Body of pancreas (tissue), 4 donors: Measurements from ENCODE around the gene UBR4. TPM values are rescaled to one million over a fixed set of nuclear protein-coding genes. Genes with fewer than 3 reads are reported as not detected.
A peak's percentile ranks its signal among the peaks of the same experiment; 100 is the strongest.

Experiments used
- ATAC-seq: fragments of 150-250 bp; one replicate; pipeline ENCODE4 v1.9.1; 2016
- DNase-seq, 4 donors: peaks; one replicate each; pipeline ENCODE4 v3.0.0-alpha.2; 2019
- H3K27ac ChIP-seq, 4 donors: fragments of 200-600 bp; sonication (generic); 1 replicate in 3 of 4; 2 replicates in 1 of 4; pipeline versions ENCODE4 v1.5.1 to v1.6.1; 2016 to 2019; ENCODE audit warnings: mild to moderate bottlenecking in 1 of 4, mixed read lengths in 1 of 4, moderate library complexity in 1 of 4
- H3K27me3 ChIP-seq, 2 donors: fragments of 200-600 bp; sonication (generic); one replicate each; pipeline ENCODE4 v1.6.0; 2016; ENCODE audit warnings: mild to moderate bottlenecking in 1 of 2
- H3K36me3 ChIP-seq, 2 donors: fragments of 200-600 bp; sonication (generic); replicated peaks in 1 of 2; 2 replicates each; pipeline ENCODE4 v1.5.1; 2016; ENCODE audit warnings: low read depth in 2 of 2; ENCODE audit not compliant: insufficient read depth in 1 of 2
- H3K4me1 ChIP-seq: fragments of 200-600 bp; sonication (generic); one replicate; pipeline ENCODE4 v1.6.0; 2016
- H3K4me3 ChIP-seq, 2 donors: fragments of 200-600 bp; sonication (generic); 1 replicate in 1 of 2; 2 replicates in 1 of 2; pipeline ENCODE4 v1.5.1; 2016 to 2019
- H3K9me3 ChIP-seq, 3 donors: fragments of 200-600 bp; sonication (generic); 1 replicate in 2 of 3; 2 replicates in 1 of 3; pipeline ENCODE4 v1.5.1; 2016
- CTCF ChIP-seq, 7 experiments: fragments of 450-650 bp in 4 of 7; fragments of 200-600 bp in 3 of 7; sonication (generic) in 3 of 7; IDR thresholded peaks; one replicate each; pipeline ENCODE4 v1.5.1; 2016 to 2019; ENCODE audit warnings: antibody characterized with exemption in 7 of 7
- POLR2A ChIP-seq, 3 donors: fragments of 450-650 bp; IDR thresholded peaks; one replicate each; pipeline ENCODE4 v1.6.1; 2016; ENCODE audit warnings: antibody characterized with exemption in 3 of 3, mild to moderate bottlenecking in 2 of 3
- WGBS, 2 donors: methylation state at CpG; one replicate each; pipeline ENCODE4 v1.1.5; 2017; 5-methylcytosine and 5-hydroxymethylcytosine counted together
- intact Hi-C: fragments of 100-400 bp; cut with DNase I; formaldehyde crosslinking; loops from one replicate; pipeline ENCODE4 v1.15.1; 2023
- total RNA-seq, 2 donors: library from RNA; depleted of rRNA; stranded (reverse); fragments of >200 nt; gene quantifications; one replicate each; pipeline ENCODE4 v1.1.0, GENCODE V29; 2016

UBR4 gene
- total RNA-seq, 2 donors from 2014 or later = 84.4 to 87.4 TPM

GRCh38 chr1:19156676-19157075 lies 53.4 kb downstream of the UBR4 start:
- Histone ChIP-seq H3K4me3 (no peak overlapping the region), H3K27ac (no peak overlapping the region), H3K36me3 (peaks cover 29 to 81% of the 10 kb centered on the region in 2 donors), H3K9me3 (no peaks in the 10 kb centered on the region), H3K4me1 (no peaks in the 10 kb centered on the region), H3K27me3 (no peaks in the 10 kb centered on the region)
- WGBS, 2 donors = 53 to 66% methylated on average over 5 of the region's 5 CpGs
- TF ChIP-seq POLR2A (IDR thresholded peaks at IDR 0.05) = no peak
- no peak for TF ChIP-seq CTCF (IDR thresholded peaks at IDR 0.05)
- DNase-seq (peak in 3 of 4 donors; percentile 17 to 27 (median 22)), ATAC-seq (no peak)
- intact Hi-C loops = no loop called here

GRCh38 chr1:19154876-19155275 lies 55.2 kb downstream of the UBR4 start:
- TF ChIP-seq POLR2A (IDR thresholded peaks at IDR 0.05) = no peak
- TF ChIP-seq CTCF (IDR thresholded peaks at IDR 0.05) = no peak
- Histone ChIP-seq H3K9me3 (no peaks in the 10 kb centered on the region), H3K27me3 (no peaks in the 10 kb centered on the region), H3K4me3 (no peak overlapping the region), H3K27ac (no peak overlapping the region), H3K36me3 (peaks cover 40 to 80% of the 10 kb centered on the region in 2 donors), H3K4me1 (no peaks in the 10 kb centered on the region)
- ATAC-seq = peak; percentile 27
- intact Hi-C loops = no loop called here
- 69 to 84% methylated on average over 7 of the region's 7 CpGs for WGBS, 2 donors
- peak in 2 of 4 donors; percentile 19 to 21 for DNase-seq

- Histone ChIP-seq H3K4me3 (no peak overlapping the region), H3K4me1 (no peaks in the 10 kb centered on the region), H3K27me3 (no peaks in the 10 kb centered on the region), H3K9me3 (no peaks in the 10 kb centered on the region), H3K36me3 (peaks cover 31 to 82% of the 10 kb centered on the region in 2 donors), H3K27ac (no peak overlapping the region)
- no peak for TF ChIP-seq POLR2A (IDR thresholded peaks at IDR 0.05)
- no peak for DNase-seq
- ATAC-seq = no peak
- intact Hi-C loops = no loop called here
- 92 to 94% methylated on average over 7 of the region's 7 CpGs for WGBS, 2 donors
Observed at GRCh38 chr1:19153169-19153568, 56.9 kb downstream of the UBR4 start.

- intact Hi-C loops = no loop called here
- Histone ChIP-seq H3K27me3 (no peaks in the 10 kb centered on the region), H3K36me3 (peaks cover 28 to 82% of the 10 kb centered on the region in 2 donors), H3K4me3 (no peak overlapping the region), H3K9me3 (no peaks in the 10 kb centered on the region), H3K27ac (no peak overlapping the region), H3K4me1 (no peaks in the 10 kb centered on the region)
- ATAC-seq (no peak), DNase-seq (no peak)
- 91 to 96% methylated on average over 9 of the region's 9 CpGs for WGBS, 2 donors
- TF ChIP-seq CTCF (IDR thresholded peaks at IDR 0.05) = no peak
- TF ChIP-seq POLR2A (IDR thresholded peaks at IDR 0.05) = no peak
Observed at GRCh38 chr1:19151537-19151936, 58.5 kb downstream of the UBR4 start.

- TF ChIP-seq POLR2A (IDR thresholded peaks at IDR 0.05) (no peak), CTCF (IDR thresholded peaks at IDR 0.05) (no peak)
- Histone ChIP-seq H3K4me3 (no peak overlapping the region), H3K27ac (no peak overlapping the region), H3K27me3 (no peaks in the 10 kb centered on the region), H3K4me1 (no peaks in the 10 kb centered on the region), H3K9me3 (no peaks in the 10 kb centered on the region), H3K36me3 (peaks cover 31 to 85% of the 10 kb centered on the region in 2 donors)
- DNase-seq (no peak), ATAC-seq (no peak)
- intact Hi-C loops = no loop called here
- 88 to 90% methylated on average over 3 of the region's 3 CpGs for WGBS, 2 donors
Observed at GRCh38 chr1:19149736-19150135, 60.3 kb downstream of the UBR4 start.
